ENCODE results near the gene EPB42. TPM values are rescaled to one million over a fixed set of nuclear protein-coding genes. Genes with fewer than 3 reads are reported as not detected.
"Not testable (repeated sequence)": the region's sequence is repeated elsewhere in the genome, so short reads cannot be mapped to it uniquely, and the experiment has no call there.

The EPB42 gene
- polyA plus RNA-seq, 3 donors = 0.83 to 1.1 (median 1.1) TPM

GRCh38 chr15:43189296-43189695, 31.5 kb downstream of the EPB42 start:
- DNase-seq = no peak

- no peak for DNase-seq
Measured at GRCh38 chr15:43187544-43188155, 33.2 kb downstream of the EPB42 start.

- DNase-seq = no peak
Measured at GRCh38 chr15:43186003-43186353, 34.8 kb downstream of the EPB42 start.

- DNase-seq = peak; percentile 75
Measured at GRCh38 chr15:43185157-43186002, 35.4 kb downstream of the EPB42 start, which contains the start of gene CCNDBP1. Gene CCNDBP1 (plus strand): TSS chr15:43185403. CDS start chr15:43185499, 96 bp downstream.

- DNase-seq = no peak
Measured at GRCh38 chr15:43184407-43185124, 36.3 kb downstream of the EPB42 start.

- no peak for DNase-seq
Measured at GRCh38 chr15:43183270-43183669, 37.5 kb downstream of the EPB42 start.

GRCh38 chr15:43177147-43177546, 43.7 kb downstream of the EPB42 start:
- not testable (repeated sequence) for DNase-seq

GRCh38 chr15:43175656-43176309, 45.0 kb downstream of the EPB42 start:
- DNase-seq = not testable (repeated sequence)

- DNase-seq = no peak
Measured at GRCh38 chr15:43169888-43170287, 50.9 kb downstream of the EPB42 start.

GRCh38 chr15:43168192-43169107, 52.4 kb downstream of the EPB42 start:
- DNase-seq = no peak

GRCh38 chr15:43167261-43167660, 53.6 kb downstream of the EPB42 start:
- DNase-seq = not testable (repeated sequence)

- no peak for DNase-seq
Measured at GRCh38 chr15:43165801-43166325, 55.0 kb downstream of the EPB42 start.

GRCh38 chr15:43153269-43153668, 67.5 kb downstream of the EPB42 start:
- DNase-seq = no peak

- no peak for DNase-seq
Measured at GRCh38 chr15:43151688-43152087, 69.1 kb downstream of the EPB42 start.

- DNase-seq = no peak
Measured at GRCh38 chr15:43150191-43150929, 70.5 kb downstream of the EPB42 start.

Other genes starting within 250 kb of the EPB42 start
- 10 to 100 TPM; 19.4 to 26.4 (median 23.1) TPM for gene UBR1, start 115.0 kb downstream of the EPB42 start, polyA plus RNA-seq (ENCODE audit: insufficient read length in 3 of 3)
- 10 to 100 TPM; 11.1 to 18.7 (median 16.2) TPM for gene TMEM62, start 87.4 kb downstream of the EPB42 start, polyA plus RNA-seq (ENCODE audit: insufficient read length in 3 of 3)
- gene CCNDBP1, start 35.6 kb downstream of the EPB42 start, polyA plus RNA-seq (ENCODE audit: insufficient read length in 3 of 3) = 10 to 100 TPM; 47.0 to 56.4 (median 52.6) TPM
- gene TGM5, start 45.9 kb upstream of the EPB42 start, polyA plus RNA-seq (ENCODE audit: insufficient read length in 3 of 3) = not detected
- gene TGM7, start 81.2 kb upstream of the EPB42 start, polyA plus RNA-seq (ENCODE audit: insufficient read length in 3 of 3) = under 1 TPM in 1 of 3 donors, not detected in 2; 0.09 TPM
- gene LCMT2, start 109.6 kb upstream of the EPB42 start, polyA plus RNA-seq (ENCODE audit: insufficient read length in 3 of 3) = 10 to 100 TPM; 11.5 to 14.4 (median 12.7) TPM
- 10 to 100 TPM; 23.3 to 36.4 (median 36.4) TPM for gene ZSCAN29, start 150.0 kb upstream of the EPB42 start, polyA plus RNA-seq (ENCODE audit: insufficient read length in 3 of 3)
- gene TUBGCP4, start 150.1 kb upstream of the EPB42 start, polyA plus RNA-seq (ENCODE audit: insufficient read length in 3 of 3) = 10 to 100 TPM; 23.7 to 35.0 (median 31.5) TPM

Data from renal pelvis (tissue), 4 donors.